ENCODE data around the gene ADARB2. TPM values are rescaled to one million over a fixed set of nuclear protein-coding genes. Genes with fewer than 3 reads are reported as not detected.

Gene ADARB2
- total and polyA plus RNA-seq, 11 donors, result 0.07 to 1.2 (median 0.28) TPM; not detected in 4

GRCh38 chr10:1324903-1325302 lies 412.4 kb downstream of the ADARB2 start:
- no peak overlapping the region for H3K4me3 ChIP-seq
- no peak for TF ChIP-seq POLR2A (IDR thresholded peaks at IDR 0.05)
- TF ChIP-seq, protein P1, sequence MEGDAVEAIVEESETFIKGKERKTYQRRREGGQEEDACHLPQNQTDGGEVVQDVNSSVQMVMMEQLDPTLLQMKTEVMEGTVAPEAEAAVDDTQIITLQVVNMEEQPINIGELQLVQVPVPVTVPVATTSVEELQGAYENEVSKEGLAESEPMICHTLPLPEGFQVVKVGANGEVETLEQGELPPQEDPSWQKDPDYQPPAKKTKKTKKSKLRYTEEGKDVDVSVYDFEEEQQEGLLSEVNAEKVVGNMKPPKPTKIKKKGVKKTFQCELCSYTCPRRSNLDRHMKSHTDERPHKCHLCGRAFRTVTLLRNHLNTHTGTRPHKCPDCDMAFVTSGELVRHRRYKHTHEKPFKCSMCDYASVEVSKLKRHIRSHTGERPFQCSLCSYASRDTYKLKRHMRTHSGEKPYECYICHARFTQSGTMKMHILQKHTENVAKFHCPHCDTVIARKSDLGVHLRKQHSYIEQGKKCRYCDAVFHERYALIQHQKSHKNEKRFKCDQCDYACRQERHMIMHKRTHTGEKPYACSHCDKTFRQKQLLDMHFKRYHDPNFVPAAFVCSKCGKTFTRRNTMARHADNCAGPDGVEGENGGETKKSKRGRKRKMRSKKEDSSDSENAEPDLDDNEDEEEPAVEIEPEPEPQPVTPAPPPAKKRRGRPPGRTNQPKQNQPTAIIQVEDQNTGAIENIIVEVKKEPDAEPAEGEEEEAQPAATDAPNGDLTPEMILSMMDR (IDR thresholded peaks at IDR 0.05), result no peak
- no peak overlapping the region for H3K27ac ChIP-seq
- H3K9me3 ChIP-seq, result no peaks in the 10 kb centered on the region
- DNase-seq (no peak), ATAC-seq (no peak)
- no peaks in the 10 kb centered on the region for H3K36me3 ChIP-seq
- peaks cover 0 to 21% (median 2%) of the 10 kb centered on the region in 9 donors for H3K27me3 ChIP-seq
- intact Hi-C loops (cut with DNase I), result no loop called here
- no peaks in the 10 kb centered on the region for H3K4me1 ChIP-seq
- WGBS, 4 donors, result 60 to 78% (median 60%) methylated on average over 10 of the region's 10 CpGs

- TF ChIP-seq POLR2A (IDR thresholded peaks at IDR 0.05), result no peak
- TF ChIP-seq, protein P1 (IDR thresholded peaks at IDR 0.05), result no peak
- no peak overlapping the region for H3K27ac ChIP-seq
- intact Hi-C loops (cut with DNase I), result no loop called here
- H3K4me1 ChIP-seq, result no peaks in the 10 kb centered on the region
- WGBS, 4 donors, result 65 to 71% (median 68%) methylated on average over 6 of the region's 6 CpGs
- H3K36me3 ChIP-seq, result no peaks in the 10 kb centered on the region
- H3K27me3 ChIP-seq, result peaks cover 0 to 16% (median under 1%) of the 10 kb centered on the region in 9 donors
- no peak for ATAC-seq
- no peak overlapping the region for H3K4me3 ChIP-seq
- no peak for DNase-seq
- H3K9me3 ChIP-seq, result no peaks in the 10 kb centered on the region
These were observed 413.4 kb downstream of the ADARB2 start for GRCh38 chr10:1323951-1324350.

DNA sequence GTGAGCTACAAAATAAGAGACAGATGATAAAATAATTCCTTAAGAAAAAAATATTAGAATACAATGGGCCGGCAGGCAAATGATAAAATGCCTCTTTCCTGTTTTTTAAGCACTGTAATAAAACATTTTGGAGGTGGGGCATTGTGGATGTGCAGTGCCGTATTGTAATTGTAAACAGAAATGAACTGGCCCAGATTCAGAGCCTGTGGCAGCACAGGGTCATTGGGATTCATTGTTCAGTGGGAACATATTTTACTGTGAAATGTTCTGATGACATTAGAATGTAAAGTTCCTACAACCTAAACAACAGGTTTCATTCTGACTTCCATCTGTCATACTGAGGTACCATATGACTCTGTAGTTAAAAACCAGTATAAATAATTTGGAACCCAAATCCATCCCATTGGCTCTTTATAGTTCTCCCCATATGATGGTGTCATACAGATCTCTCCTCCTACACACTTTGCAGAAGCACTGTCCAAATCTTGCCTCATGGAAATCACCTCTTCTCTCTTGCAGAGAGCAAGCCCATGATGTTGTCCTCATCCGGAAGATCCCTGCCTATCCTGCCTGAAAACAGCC lies 416.5 kb downstream of the ADARB2 start:
- peaks cover 0 to 15% (median 0%) of the 10 kb centered on the region in 9 donors for H3K27me3 ChIP-seq
- H3K27ac ChIP-seq, result no peak overlapping the region
- intact Hi-C loops (cut with DNase I), result no loop called here
- TF ChIP-seq, protein P1 (IDR thresholded peaks at IDR 0.05), result no peak
- no peak for TF ChIP-seq POLR2A (IDR thresholded peaks at IDR 0.05)
- H3K36me3 ChIP-seq, result no peaks in the 10 kb centered on the region
- no peaks in the 10 kb centered on the region for H3K4me1 ChIP-seq
- H3K4me3 ChIP-seq, result no peak overlapping the region
- WGBS, 4 donors, result 65 to 76% (median 71%) methylated on average over 3 of the region's 3 CpGs
- ATAC-seq (no peak), DNase-seq (no peak)
- H3K9me3 ChIP-seq, result no peaks in the 10 kb centered on the region

- TF ChIP-seq, protein P1 (IDR thresholded peaks at IDR 0.05), result no peak
- TF ChIP-seq POLR2A (IDR thresholded peaks at IDR 0.05), result no peak
- H3K9me3 ChIP-seq, result no peaks in the 10 kb centered on the region
- no peaks in the 10 kb centered on the region for H3K4me1 ChIP-seq
- intact Hi-C loops (cut with DNase I), result no loop called here
- peaks cover 0 to 12% (median 0%) of the 10 kb centered on the region in 9 donors for H3K27me3 ChIP-seq
- no peak for ATAC-seq
- no peak overlapping the region for H3K4me3 ChIP-seq
- 51 to 65% (median 58%) methylated on average over 8 of the region's 8 CpGs for WGBS, 4 donors
- no peaks in the 10 kb centered on the region for H3K36me3 ChIP-seq
- H3K27ac ChIP-seq, result no peak overlapping the region
- DNase-seq, result no peak
These were observed 420.5 kb downstream of the ADARB2 start for GRCh38 chr10:1316809-1317143.
